Left forelimb (tissue), 1 donor: Measurements from ENCODE around the gene DMWD.

Source experiments
- DNase-seq: peaks from one replicate; pipeline ENCODE4 v3.0.0-alpha.2; 2018; ENCODE audit warnings: low spot score

The DMWD gene

GRCh38 chr19:45785097-45785496 is 7.5 kb downstream of the DMWD start:
- DNase-seq: no peak

DNA sequence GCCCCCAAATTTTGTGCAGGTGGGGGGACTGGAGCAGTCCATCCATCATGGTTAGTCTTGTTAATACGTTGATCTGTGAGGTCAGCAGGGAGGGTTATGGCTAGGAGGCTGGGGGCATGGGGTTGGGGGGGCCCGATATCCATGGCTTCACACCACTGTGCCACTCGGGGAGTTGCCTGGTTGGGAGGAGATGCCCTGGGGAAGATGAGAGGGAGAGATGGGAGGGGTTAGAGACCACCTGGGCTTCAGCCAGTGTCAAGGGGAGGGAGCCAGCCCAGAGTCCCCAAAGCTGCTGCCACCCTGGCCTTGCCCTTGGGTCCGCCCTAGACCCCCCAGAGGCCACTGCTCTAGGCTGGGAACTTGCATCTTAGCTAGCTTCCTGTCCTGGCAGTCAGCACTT is 8.5 kb downstream of the DMWD start:
- DNase-seq: no peak

DNA sequence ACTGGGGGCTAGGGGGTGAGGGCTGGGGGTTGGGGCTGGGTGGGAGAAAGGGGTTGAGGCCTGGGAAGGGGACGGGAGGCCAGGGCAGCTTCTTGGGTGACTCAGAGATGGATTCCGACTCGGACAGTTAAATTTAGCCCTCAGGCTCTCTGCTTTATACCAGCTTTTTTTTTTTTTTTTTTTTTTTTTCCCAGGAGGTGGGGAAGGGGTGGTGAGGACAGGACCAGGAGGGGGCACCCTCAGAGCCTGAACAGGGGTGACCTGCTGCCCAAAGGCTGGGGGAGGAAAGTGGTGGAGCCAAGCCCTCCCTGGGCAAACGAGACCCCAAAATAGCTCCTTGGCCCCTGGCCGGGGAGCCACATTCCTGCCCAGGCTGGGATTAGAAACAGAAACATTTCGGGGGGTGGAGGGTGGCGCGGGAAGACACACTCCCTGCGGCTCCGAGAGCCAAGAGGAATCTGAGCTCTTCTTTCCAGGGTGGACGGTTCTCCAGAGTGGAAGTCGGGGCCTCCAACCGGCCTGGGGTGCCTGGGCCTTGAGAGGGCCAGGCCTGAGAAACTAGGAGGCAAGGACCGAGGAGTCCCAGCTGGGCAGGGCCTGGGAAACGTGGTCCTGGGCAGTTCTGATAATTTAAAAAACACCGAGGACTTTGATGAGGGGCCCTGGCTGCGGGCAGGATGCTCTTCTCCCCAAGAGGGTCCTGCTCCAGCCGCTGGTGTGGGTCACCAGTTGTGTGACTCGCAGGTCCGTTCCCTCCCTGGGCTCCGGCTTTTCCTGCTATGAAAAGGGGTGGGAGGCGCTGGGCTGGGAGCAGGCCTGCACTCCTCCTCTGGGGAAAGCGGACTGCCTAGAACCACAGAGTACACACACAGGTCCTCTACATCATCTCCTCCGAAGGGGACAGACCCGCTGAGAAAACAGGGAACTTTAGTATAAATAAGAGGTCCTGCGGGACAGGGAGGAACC is 9.5 kb downstream of the DMWD start:
- peak; percentile 79 for DNase-seq

DNA sequence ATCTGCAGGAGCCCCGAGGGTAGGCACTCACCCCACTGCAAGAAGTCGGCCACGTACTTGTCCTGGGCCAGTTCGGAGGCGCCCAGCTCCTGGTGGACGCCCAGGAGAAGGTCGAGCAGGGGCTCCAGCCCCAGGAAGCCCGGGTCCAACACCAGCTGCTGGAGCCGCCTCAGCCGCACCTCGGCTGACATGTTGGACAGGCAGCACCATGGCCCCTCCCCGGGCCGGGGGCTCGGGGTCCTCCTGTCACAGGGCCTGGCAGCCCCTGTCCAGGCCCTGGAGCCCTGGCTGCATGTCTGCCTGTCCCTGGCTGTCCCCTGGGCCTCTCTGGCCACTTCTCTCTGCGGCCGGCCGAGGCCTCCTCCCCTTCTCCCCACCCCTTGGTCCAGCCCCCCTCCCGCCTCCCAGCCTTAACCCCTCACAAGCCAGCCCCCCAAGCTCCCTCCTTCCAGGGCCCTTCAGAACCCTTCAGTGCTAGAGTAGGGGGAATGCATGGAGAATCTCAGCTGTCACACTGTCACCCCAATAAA is 10.4 kb downstream of the DMWD start, which contains the start of gene DMPK:
DMPK (minus strand) TSS at position 329 of the 530 bp plus-strand sequence; CDS start at position 191, 138 bp downstream.
- peak; percentile 73 for DNase-seq

DNA sequence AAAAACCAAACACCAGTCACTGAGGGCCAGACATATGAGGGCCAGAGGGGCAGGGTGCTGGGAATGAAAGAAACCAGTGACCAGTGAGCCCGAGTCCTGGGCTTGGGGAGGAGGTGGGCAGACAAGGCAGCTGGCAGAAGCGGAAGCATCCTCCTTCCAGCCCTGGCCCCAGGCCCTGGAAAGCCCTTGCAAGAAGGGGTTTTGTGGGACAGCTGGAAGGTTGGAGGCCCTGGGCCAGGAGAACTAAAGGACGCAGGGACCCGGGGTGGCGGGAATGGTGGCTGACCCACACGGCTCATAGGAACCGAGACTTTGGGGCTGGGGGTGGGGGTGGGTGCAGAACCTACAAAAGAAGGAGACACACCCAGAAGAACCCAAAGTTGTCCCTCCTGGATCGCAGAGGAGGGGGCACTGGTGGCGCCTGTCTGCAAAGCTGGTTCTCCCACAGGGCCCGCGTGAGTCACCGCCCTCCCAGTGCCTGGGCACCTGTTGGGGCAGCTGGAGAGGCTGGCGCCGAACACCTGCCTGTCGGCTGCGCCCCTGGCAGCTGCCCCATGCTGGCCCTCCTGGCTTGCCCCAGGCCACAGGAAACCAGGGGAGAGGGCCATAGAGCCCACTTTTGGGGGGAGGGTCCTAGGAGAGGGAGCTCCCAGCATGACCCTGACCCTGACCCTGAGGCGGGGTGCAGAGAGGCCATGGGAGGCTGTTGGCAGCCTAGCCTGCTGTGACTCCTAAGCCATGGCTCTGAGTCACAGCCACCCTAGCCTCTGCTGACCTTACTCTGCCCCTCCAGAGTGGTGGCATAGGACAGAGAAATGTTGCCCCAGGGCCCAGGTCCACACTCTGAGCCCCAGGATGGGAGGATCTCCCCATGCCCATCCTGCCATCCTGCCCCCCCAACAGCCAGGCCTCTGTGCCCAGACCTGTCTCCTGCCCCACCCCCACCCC is 11.2 kb downstream of the DMWD start:
- DNase-seq: peak; percentile 74

GRCh38 chr19:45780448-45781213 is 12.0 kb downstream of the DMWD start:
- DNase-seq: peak; percentile 65

- DNase-seq: no peak
Measured at GRCh38 chr19:45780146-45780447, 12.5 kb downstream of the DMWD start.

DNA sequence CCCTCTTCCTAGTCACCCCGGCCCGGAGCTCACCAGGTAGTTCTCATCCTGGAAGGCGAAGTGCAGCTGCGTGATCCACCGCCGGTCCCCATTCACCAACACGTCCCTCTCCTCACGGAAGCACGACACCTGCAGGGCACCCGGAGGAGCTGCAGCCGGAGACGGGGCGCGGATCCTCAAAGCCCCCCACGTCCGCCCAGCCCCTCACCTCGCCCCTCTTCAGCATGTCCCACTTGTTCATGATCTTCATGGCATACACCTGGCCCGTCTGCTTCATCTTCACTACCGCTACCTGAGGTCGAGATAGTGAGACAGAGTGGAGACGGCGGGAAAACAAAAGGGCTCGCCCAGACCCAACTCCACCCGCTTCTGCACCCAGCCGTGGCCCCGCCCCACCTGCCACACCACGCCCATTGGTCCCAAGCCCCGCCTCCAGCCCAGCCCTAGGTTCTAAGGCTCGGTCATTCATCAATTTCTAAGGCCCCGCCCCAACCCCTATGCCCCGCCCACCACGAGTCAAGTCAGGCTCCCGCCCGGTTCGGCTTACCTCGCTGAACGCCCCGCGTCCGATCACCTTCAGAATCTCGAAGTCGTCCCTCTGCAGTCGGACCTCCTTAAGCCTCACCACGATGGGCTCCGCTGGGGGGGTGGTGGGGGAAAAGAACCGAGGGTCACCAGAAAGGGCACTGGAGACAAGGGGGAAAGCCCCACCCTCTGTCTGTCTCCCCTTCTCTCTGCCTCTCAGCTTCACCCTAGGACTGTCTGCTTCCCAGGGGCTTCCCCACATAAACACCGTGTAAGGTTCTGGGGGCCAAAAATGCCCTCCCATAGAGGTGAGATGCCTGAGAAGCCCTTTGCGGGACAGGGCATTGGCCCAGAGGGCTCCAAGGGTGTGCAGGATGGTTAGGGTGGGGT is 13.2 kb downstream of the DMWD start:
- no peak for DNase-seq

DNA sequence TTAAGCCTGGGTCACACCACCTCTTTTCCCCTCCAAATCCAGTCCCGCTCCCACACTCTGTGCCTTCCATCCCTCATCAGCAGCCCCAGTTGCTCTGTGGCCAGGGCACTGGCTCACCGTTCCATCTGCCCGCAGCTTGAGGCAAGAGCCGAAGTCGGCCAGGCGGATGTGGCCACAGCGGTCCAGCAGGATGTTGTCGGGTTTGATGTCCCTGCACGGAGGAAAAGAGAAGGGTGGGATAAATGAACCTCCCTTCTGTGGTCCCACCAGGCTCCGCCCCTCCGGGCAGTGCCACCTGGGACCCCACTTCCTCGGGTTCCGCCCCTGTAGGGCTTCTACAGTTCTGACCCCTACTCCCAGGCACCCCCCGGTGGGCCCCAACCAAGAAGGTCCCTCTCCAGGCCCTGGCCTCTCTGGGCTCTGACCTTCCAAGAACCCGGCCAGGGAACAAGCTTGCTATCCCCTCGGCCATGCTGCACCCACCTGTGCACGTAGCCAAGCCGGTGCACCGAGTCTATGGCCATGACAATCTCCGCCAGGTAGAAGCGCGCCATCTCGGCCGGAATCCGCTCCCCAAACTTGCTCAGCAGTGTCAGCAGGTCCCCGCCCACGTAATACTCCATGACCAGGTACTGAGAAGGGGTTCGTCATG is 14.5 kb downstream of the DMWD start:
- DNase-seq: no peak

GRCh38 chr19:45777395-45777961 is 15.2 kb downstream of the DMWD start:
- no peak for DNase-seq

- DNase-seq: no peak
Measured at GRCh38 chr19:45774765-45775164, 17.9 kb downstream of the DMWD start.

DNA sequence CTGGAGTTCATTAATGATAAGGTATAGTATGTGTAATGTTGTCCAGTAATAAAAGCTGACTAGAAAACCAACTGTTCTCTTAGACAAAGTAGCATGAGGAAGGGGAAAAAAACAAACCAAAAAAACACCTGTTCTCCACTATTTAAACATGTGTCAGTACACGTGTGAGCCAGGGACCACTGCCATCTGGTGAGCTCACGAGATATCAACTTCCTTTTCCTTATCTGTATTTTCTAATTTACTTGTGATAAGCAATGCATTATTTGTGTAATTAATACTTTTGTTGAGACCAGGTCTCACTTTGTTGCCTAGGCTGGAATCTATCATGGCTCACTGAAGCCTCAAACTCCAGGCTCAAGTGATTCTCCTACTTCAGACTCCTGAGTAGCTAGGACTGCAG is 19.3 kb downstream of the DMWD start:
- DNase-seq: no peak

GRCh38 chr19:45772912-45773311 is 19.7 kb downstream of the DMWD start:
- DNase-seq: peak; percentile 58

DNA sequence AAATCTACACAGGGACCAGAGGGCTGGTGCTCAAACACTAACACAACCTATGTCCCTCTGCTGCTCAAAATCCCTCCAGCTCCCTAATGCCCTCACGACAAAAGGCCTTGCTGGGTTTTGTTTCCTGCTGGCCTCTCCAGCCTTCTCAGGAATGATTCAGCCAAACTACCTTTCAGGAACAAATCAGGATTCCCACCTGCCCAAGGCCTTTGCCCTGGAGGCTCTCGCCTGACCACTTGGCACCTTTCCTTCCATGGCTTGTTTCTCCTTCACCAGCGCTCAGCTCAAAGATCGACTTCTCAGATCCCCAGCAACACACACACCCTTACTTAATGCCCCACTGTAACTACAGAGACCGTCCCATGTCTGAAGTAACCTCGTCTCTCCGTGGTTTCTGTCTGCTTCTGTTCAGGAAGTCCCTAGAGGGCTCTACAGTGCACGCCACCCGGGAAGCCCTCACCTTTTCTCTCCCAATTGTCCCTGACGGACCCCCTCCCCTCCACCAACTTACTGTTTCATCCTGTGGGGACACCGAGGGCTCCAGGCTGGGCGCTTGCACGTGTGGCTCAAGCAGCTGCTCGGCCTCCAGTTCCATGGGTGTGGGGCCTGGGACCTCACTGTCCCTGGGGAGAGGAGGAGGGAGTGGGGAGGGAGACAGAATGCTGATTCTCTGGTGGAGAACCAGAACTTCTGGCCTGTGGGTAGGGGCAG is 20.4 kb downstream of the DMWD start:
- peak; percentile 61 for DNase-seq

GRCh38 chr19:45771311-45771933 is 21.2 kb downstream of the DMWD start:
- peak; percentile 66 for DNase-seq

- DNase-seq: peak; percentile 97
Measured at GRCh38 chr19:45770192-45771101, 22.2 kb downstream of the DMWD start.

GRCh38 chr19:45769821-45770191 is 22.8 kb downstream of the DMWD start:
- no peak for DNase-seq
